ENCODE results near the gene ZNF565.
"Not testable (repeated sequence)": the region's sequence is repeated elsewhere in the genome, so short reads cannot be mapped to it uniquely, and the experiment has no call there.

- not testable (repeated sequence) for TF ChIP-seq CTCF, EP300, POLR2A (IDR thresholded peaks at IDR 0.05)
These were observed 40.6 kb downstream of the ZNF565 start for GRCh38 chr19:36173846-36174245.

All from stomach (tissue), 4 donors.